GM23338 (cell line): Measurements from ENCODE around the gene YAP1. TPM values are rescaled to one million over a fixed set of nuclear protein-coding genes. Genes with fewer than 3 reads are reported as not detected.

Experiments used
- ATAC-seq: fragments of 200-7000 bp; cut with Tn5 transposase; 3 replicates; pipeline ENCODE4 v1.9.1; 2020
- DNase-seq: peaks from one replicate; pipeline ENCODE4 v3.0.0-alpha.2; 2015; ENCODE audit warnings: low spot score
- H2AFZ ChIP-seq: fragments of 200-600 bp; sonication (generic); 2 replicates; pipeline ENCODE4 v1.8.0; 2016; ENCODE audit warnings: antibody characterized with exemption, mild to moderate bottlenecking, moderate library complexity
- H3F3A ChIP-seq: fragments of 200-600 bp; sonication (generic); replicated peaks from 2 replicates; pipeline ENCODE4 v1.8.0; 2017; ENCODE audit warnings: antibody characterized with exemption, mixed run types, low read depth
- H3K27ac ChIP-seq: fragments of 200-600 bp; sonication (generic); 2 replicates; pipeline ENCODE4 v1.6.1; 2016; ENCODE audit warnings: low read depth
- H3K27me3 ChIP-seq: fragments of 200-600 bp; sonication (generic); 2 replicates; pipeline ENCODE4 v1.8.0; 2016; ENCODE audit warnings: mild to moderate bottlenecking, mixed run types, moderate library complexity; ENCODE audit not compliant: insufficient read depth
- H3K36me3 ChIP-seq: fragments of 200-600 bp; sonication (generic); 2 replicates; pipeline ENCODE4 v1.8.0; 2016; ENCODE audit warnings: mild to moderate bottlenecking; ENCODE audit not compliant: insufficient read depth
- H3K4me1 ChIP-seq: fragments of 200-600 bp; sonication (generic); 2 replicates; pipeline ENCODE4 v1.8.0; 2016; ENCODE audit warnings: mild to moderate bottlenecking, moderate library complexity; ENCODE audit not compliant: insufficient read depth
- H3K4me2 ChIP-seq: fragments of 200-600 bp; sonication (generic); 2 replicates; pipeline ENCODE4 v1.7.1; 2017; ENCODE audit warnings: mixed run types
- H3K4me3 ChIP-seq: fragments of 200-600 bp; sonication (generic); 2 replicates; pipeline ENCODE4 v1.6.1; 2016; ENCODE audit warnings: mixed run types
- H3K79me2 ChIP-seq: fragments of 200-600 bp; sonication (generic); replicated peaks from 2 replicates; pipeline ENCODE4 v1.8.0; 2017; ENCODE audit warnings: mild to moderate bottlenecking; ENCODE audit not compliant: insufficient read depth
- H3K9me2 ChIP-seq: fragments of 200-600 bp; sonication (generic); 2 replicates; pipeline ENCODE4 v1.8.0; 2017; ENCODE audit not compliant: insufficient read depth
- H4K20me1 ChIP-seq: fragments of 200-600 bp; sonication (generic); replicated peaks from 2 replicates; pipeline ENCODE4 v1.8.0; 2017; ENCODE audit warnings: mild to moderate bottlenecking; ENCODE audit not compliant: insufficient read depth
- H3K27ac Mint-ChIP-seq: 2 replicates; pipeline ENCODE4 v1.8.0; 2020; ENCODE audit warnings: inconsistent platforms, mild to moderate bottlenecking, moderate library complexity, mixed read lengths
- H3K27me3 Mint-ChIP-seq: 3 replicates; pipeline ENCODE4 v1.8.0; 2022; ENCODE audit warnings: low read depth, mild to moderate bottlenecking, moderate library complexity, mixed read lengths, inconsistent platforms; ENCODE audit not compliant: insufficient read depth, poor library complexity
- H3K36me3 Mint-ChIP-seq: 3 replicates; pipeline ENCODE4 v1.8.0; 2021; ENCODE audit warnings: low read depth, mild to moderate bottlenecking, inconsistent platforms, moderate library complexity, mixed read lengths
- H3K4me1 Mint-ChIP-seq: 3 replicates; pipeline ENCODE4 v1.8.0; 2020; ENCODE audit warnings: mild to moderate bottlenecking, inconsistent platforms, mixed read lengths
- H3K4me3 Mint-ChIP-seq: 3 replicates; pipeline ENCODE4 v1.8.0; 2021; ENCODE audit warnings: moderate library complexity, mild to moderate bottlenecking, inconsistent platforms, mixed read lengths
- H3K9me3 Mint-ChIP-seq: 3 replicates; pipeline ENCODE4 v1.8.0; 2020; ENCODE audit warnings: moderate library complexity, mild to moderate bottlenecking, inconsistent platforms, mixed read lengths
- CREB1 ChIP-seq: fragments of 250-450 bp; sonication (Bioruptor Pico); IDR thresholded peaks from 2 replicates; pipeline ENCODE4 v1.5.0; 2020; ENCODE audit warnings: low read depth, mild to moderate bottlenecking, moderate library complexity
- EZH2 ChIP-seq: fragments of 200-600 bp; sonication (generic); IDR thresholded peaks from one replicate; pipeline ENCODE4 v1.8.0; 2017; ENCODE audit warnings: antibody characterized with exemption, mild to moderate bottlenecking, low read depth; ENCODE audit not compliant: unreplicated experiment
- EZH2phosphoT487 ChIP-seq: fragments of 200-600 bp; sonication (generic); IDR thresholded peaks from one replicate; pipeline ENCODE4 v1.8.1; 2018; ENCODE audit warnings: antibody characterized with exemption; ENCODE audit not compliant: unreplicated experiment
- JUNB ChIP-seq: IDR thresholded peaks from one replicate; pipeline ENCODE4 v1.6.1; 2016; ENCODE audit warnings: antibody characterized with exemption; ENCODE audit not compliant: unreplicated experiment
- NANOG ChIP-seq: IDR thresholded peaks from 2 replicates; pipeline ENCODE4 v1.6.1; 2016; ENCODE audit warnings: antibody characterized with exemption, borderline replicate concordance
- POLR2AphosphoS5 ChIP-seq: IDR thresholded peaks from 2 replicates; pipeline ENCODE4 v1.6.1; 2016; ENCODE audit warnings: antibody characterized with exemption, low read depth
- REST ChIP-seq: IDR thresholded peaks from one replicate; pipeline ENCODE4 v1.6.1; 2018; ENCODE audit warnings: antibody characterized with exemption; ENCODE audit not compliant: unreplicated experiment
- STAT1 ChIP-seq: IDR thresholded peaks from one replicate; pipeline ENCODE4 v1.6.1; 2016; ENCODE audit warnings: antibody characterized with exemption; ENCODE audit not compliant: unreplicated experiment
- ZNF114 ChIP-seq: fragments of 250-450 bp; sonication (Bioruptor Pico); IDR thresholded peaks from 2 replicates; pipeline ENCODE4 v1.5.0; 2020; ENCODE audit warnings: mild to moderate bottlenecking, moderate library complexity
- ZNF331 ChIP-seq: fragments of 250-450 bp; sonication (Bioruptor Pico); IDR thresholded peaks from 2 replicates; pipeline ENCODE4 v1.5.0; 2020; ENCODE audit warnings: low read depth, mild to moderate bottlenecking, moderate library complexity
- ZNF462 ChIP-seq: fragments of 250-450 bp; sonication (Bioruptor Pico); IDR thresholded peaks from 2 replicates; pipeline ENCODE4 v1.5.0; 2020; ENCODE audit warnings: mild to moderate bottlenecking, moderate library complexity
- polyA plus RNA-seq: library from polyadenylated mRNA; unstranded; fragments of >200 nt; fragmentation: Nextera tagmentation; extraction: Ambion mirVana; gene quantifications from 2 replicates; pipeline ENCODE4 v1.2.1, GENCODE V29; 2016
- total RNA-seq: library from RNA; depleted of rRNA; stranded (reverse); fragments of >200 nt; shearing (Covaris generic); gene quantifications from 2 replicates; pipeline ENCODE4 v1.2.3, GENCODE V29; 2014
- TF ChIP-seq, protein P1 (sequence below), 2 experiments: fragments of 200-600 bp in 1 of 2; sonication (generic) in 1 of 2; conservative IDR thresholded peaks; 2 replicates each; pipeline versions ENCODE4 v1.5.1 to v1.6.1; 2016 to 2017; ENCODE audit warnings: antibody characterized with exemption in 2 of 2, low read depth in 2 of 2, mild to moderate bottlenecking in 2 of 2, moderate library complexity in 1 of 2
- TF ChIP-seq, protein P2 (sequence below): IDR thresholded peaks from 2 replicates; pipeline ENCODE4 v1.6.1; 2016; ENCODE audit warnings: antibody characterized with exemption

YAP1 gene
- total and polyA plus RNA-seq, 2 experiments from 2014 or later: 17.2 to 155 TPM

- Histone ChIP-seq H3K4me1 (peaks cover 77% of the 10 kb centered on the region), H3K4me2 (peak overlapping the region; percentile 62), H3K79me2 (peaks cover 94% of the 10 kb centered on the region), H3K9me2 (no peaks in the 10 kb centered on the region), H2AFZ (no peak overlapping the region), H3F3A (no peaks in the 10 kb centered on the region), H3K27ac (peak overlapping the region; percentile 64; the same call in 1 of the 2 replicates), H3K4me3 (peak overlapping the region; percentile 32; the same call in 1 of the 2 replicates), H3K36me3 (no peaks in the 10 kb centered on the region), H3K27me3 (no peaks in the 10 kb centered on the region), H4K20me1 (no peaks in the 10 kb centered on the region)
- ATAC-seq (no peak), DNase-seq (no peak)
- no peaks in the 10 kb centered on the region for H3K9me3 Mint-ChIP-seq
- no peak overlapping the region; the same call in 2 of the 3 replicates for H3K4me3 Mint-ChIP-seq
- peaks cover 71% of the 10 kb centered on the region for H3K4me1 Mint-ChIP-seq
- H3K27ac Mint-ChIP-seq: no peak overlapping the region
- H3K36me3 Mint-ChIP-seq: peaks cover 13% of the 10 kb centered on the region; the same call in 2 of the 3 replicates
- peaks cover 3% of the 10 kb centered on the region for H3K27me3 Mint-ChIP-seq
- TF ChIP-seq ZNF331 (CRISPR knock-in tag): no peak
- TF ChIP-seq, protein P1, sequence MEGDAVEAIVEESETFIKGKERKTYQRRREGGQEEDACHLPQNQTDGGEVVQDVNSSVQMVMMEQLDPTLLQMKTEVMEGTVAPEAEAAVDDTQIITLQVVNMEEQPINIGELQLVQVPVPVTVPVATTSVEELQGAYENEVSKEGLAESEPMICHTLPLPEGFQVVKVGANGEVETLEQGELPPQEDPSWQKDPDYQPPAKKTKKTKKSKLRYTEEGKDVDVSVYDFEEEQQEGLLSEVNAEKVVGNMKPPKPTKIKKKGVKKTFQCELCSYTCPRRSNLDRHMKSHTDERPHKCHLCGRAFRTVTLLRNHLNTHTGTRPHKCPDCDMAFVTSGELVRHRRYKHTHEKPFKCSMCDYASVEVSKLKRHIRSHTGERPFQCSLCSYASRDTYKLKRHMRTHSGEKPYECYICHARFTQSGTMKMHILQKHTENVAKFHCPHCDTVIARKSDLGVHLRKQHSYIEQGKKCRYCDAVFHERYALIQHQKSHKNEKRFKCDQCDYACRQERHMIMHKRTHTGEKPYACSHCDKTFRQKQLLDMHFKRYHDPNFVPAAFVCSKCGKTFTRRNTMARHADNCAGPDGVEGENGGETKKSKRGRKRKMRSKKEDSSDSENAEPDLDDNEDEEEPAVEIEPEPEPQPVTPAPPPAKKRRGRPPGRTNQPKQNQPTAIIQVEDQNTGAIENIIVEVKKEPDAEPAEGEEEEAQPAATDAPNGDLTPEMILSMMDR (conservative IDR thresholded peaks at IDR 0.05; ENCODE audit: low read depth in 2 of 2): no peak
- TF ChIP-seq JUNB: no peak
- no peak for TF ChIP-seq POLR2AphosphoS5
- no peak for TF ChIP-seq EZH2
- TF ChIP-seq CREB1 (CRISPR knock-in tag): no peak
- TF ChIP-seq ZNF462 (CRISPR knock-in tag): no peak
- TF ChIP-seq ZNF114: no peak
- TF ChIP-seq NANOG: no peak
- no peak for TF ChIP-seq STAT1
- TF ChIP-seq REST: no peak
- TF ChIP-seq, protein P2, sequence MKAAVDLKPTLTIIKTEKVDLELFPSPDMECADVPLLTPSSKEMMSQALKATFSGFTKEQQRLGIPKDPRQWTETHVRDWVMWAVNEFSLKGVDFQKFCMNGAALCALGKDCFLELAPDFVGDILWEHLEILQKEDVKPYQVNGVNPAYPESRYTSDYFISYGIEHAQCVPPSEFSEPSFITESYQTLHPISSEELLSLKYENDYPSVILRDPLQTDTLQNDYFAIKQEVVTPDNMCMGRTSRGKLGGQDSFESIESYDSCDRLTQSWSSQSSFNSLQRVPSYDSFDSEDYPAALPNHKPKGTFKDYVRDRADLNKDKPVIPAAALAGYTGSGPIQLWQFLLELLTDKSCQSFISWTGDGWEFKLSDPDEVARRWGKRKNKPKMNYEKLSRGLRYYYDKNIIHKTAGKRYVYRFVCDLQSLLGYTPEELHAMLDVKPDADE: no peak
- TF ChIP-seq EZH2phosphoT487: no peak
Observed at GRCh38 chr11:102116453-102117205, 6.4 kb downstream of the YAP1 start.
